Nephron (organoid): ENCODE results near the gene GADL1.
A peak's percentile ranks its signal among the peaks of the same experiment; 100 is the strongest.

Experiments
- H3K27ac Mint-ChIP-seq, 3 experiments: 2 replicates each; pipeline ENCODE4 v1.8.0; 2020; ENCODE audit warnings: mixed read lengths in 3 of 3, mild to moderate bottlenecking in 2 of 3, moderate library complexity in 1 of 3
- H3K27me3 Mint-ChIP-seq: 2 replicates; pipeline ENCODE4 v1.8.0; 2021; ENCODE audit warnings: low read depth, mild to moderate bottlenecking, moderate library complexity, mixed read lengths
- H3K36me3 Mint-ChIP-seq: 2 replicates; pipeline ENCODE4 v1.8.0; 2020; ENCODE audit warnings: low read depth, mixed read lengths
- H3K4me1 Mint-ChIP-seq: 2 replicates; pipeline ENCODE4 v1.8.0; 2020; ENCODE audit warnings: mixed read lengths
- H3K4me3 Mint-ChIP-seq, 3 experiments: 2 replicates each; pipeline ENCODE4 v1.8.0; 2020; ENCODE audit warnings: mild to moderate bottlenecking in 3 of 3, mixed read lengths in 3 of 3, moderate library complexity in 2 of 3
- H3K9me3 Mint-ChIP-seq: 2 replicates; pipeline ENCODE4 v1.8.0; 2020; ENCODE audit warnings: mixed read lengths
- TF ChIP-seq, protein P1 (sequence below), 3 experiments: fragments of 200-600 bp; sonication (generic); IDR thresholded peaks; one replicate each; pipeline ENCODE4 v1.5.0; 2021; ENCODE audit warnings: antibody characterized with exemption in 3 of 3; ENCODE audit not compliant: unreplicated experiment in 3 of 3

Gene GADL1

DNA sequence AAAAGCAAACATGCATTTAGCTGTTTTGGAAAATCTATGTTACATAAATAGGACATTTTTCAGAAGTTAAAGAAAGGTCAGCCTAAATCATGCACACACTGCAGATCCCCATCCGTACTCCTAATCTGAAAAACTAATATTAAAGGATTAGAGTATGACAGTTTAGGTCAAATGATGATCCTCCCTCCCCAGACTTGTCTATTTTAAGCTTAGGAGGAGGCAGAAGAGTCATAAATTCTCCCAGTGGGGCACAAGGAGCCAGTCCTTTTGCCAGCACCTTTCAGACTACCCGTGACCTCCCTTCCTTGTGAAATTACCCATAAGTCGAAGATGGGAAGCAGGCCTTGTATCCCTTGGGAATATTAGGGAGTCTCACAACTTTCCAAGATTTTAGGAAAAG lies 210.1 kb downstream of the GADL1 start:
- TF ChIP-seq, protein P1, sequence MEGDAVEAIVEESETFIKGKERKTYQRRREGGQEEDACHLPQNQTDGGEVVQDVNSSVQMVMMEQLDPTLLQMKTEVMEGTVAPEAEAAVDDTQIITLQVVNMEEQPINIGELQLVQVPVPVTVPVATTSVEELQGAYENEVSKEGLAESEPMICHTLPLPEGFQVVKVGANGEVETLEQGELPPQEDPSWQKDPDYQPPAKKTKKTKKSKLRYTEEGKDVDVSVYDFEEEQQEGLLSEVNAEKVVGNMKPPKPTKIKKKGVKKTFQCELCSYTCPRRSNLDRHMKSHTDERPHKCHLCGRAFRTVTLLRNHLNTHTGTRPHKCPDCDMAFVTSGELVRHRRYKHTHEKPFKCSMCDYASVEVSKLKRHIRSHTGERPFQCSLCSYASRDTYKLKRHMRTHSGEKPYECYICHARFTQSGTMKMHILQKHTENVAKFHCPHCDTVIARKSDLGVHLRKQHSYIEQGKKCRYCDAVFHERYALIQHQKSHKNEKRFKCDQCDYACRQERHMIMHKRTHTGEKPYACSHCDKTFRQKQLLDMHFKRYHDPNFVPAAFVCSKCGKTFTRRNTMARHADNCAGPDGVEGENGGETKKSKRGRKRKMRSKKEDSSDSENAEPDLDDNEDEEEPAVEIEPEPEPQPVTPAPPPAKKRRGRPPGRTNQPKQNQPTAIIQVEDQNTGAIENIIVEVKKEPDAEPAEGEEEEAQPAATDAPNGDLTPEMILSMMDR (IDR thresholded peaks at IDR 0.05; ENCODE audit: unreplicated experiment in 3 of 3), result no peak
- Mint-ChIP-seq H3K27me3 (peaks cover 7% of the 10 kb centered on the region), H3K4me3 (no peak overlapping the region), H3K36me3 (peaks cover 37% of the 10 kb centered on the region), H3K4me1 (peaks cover 87% of the 10 kb centered on the region), H3K9me3 (no peaks in the 10 kb centered on the region), H3K27ac (peak overlapping the region in 1 of 3 experiments; percentile 23)

DNA sequence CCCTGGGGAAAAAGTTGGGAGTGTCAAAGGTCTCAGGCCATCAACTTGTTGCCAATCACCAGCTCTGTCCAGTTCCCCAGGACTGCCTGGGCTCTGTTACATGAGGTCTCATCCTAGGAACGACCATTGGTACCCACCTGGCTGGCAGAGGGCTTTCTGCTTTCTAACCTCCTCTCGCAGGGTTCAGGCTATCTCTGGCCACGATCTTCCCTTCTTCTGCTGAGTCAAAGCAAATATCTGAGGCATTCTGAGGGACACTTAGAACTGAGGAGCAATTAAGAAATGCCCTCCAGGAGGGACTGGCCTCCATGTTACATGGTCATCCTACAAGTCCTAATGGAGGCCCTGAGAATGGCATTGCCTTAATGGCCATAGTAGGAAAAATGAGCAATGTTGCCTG lies 210.7 kb downstream of the GADL1 start:
- Mint-ChIP-seq H3K27me3 (peaks cover 7% of the 10 kb centered on the region), H3K9me3 (no peaks in the 10 kb centered on the region), H3K4me1 (peaks cover 85% of the 10 kb centered on the region), H3K36me3 (peaks cover 37% of the 10 kb centered on the region), H3K27ac (peak overlapping the region; percentile 20 to 74 (median 23)), H3K4me3 (no peak overlapping the region)
- TF ChIP-seq, protein P1 (IDR thresholded peaks at IDR 0.05; ENCODE audit: unreplicated experiment in 3 of 3), result no peak

DNA sequence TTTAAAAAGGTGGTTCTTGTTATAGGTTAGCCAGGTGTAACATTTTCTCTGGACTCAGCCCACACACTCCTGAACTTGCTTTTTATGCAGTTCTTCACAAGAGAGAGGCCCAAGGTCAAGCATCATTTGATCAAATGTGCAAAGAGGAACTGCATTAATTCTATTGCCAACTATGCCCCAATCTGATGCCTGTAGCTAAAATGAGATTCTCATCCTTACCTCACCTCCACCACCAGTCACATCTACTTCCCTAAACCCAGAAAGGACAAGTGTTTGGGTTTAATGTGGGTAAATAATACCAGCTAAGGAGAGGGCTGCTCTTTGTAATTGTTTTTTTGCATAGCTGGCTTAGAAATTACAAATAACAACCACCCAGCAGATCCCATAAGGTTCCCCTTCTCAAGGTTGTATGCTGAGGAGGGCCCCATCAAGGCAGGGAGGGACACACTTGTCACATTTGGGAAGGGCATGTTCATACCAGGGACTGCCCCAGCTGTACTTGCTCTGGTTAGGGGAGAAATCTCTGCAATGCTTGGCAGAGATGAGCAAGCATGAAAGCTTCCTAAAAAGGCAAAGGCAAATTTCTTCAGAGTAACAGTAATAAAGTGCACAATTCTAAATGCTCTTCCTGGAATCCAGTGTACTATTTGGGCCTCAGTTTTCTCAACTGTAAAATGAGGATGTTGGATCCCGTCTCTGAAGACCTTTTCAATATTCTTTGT lies 211.9 kb downstream of the GADL1 start:
- TF ChIP-seq, protein P1 (IDR thresholded peaks at IDR 0.05; ENCODE audit: unreplicated experiment in 3 of 3), result no peak
- Mint-ChIP-seq H3K4me3 (no peak overlapping the region), H3K27ac (peak overlapping the region; percentile 87 to 92 (median 89)), H3K27me3 (peaks cover 7% of the 10 kb centered on the region), H3K4me1 (peaks cover 73% of the 10 kb centered on the region), H3K9me3 (no peaks in the 10 kb centered on the region), H3K36me3 (peaks cover 35% of the 10 kb centered on the region)

DNA sequence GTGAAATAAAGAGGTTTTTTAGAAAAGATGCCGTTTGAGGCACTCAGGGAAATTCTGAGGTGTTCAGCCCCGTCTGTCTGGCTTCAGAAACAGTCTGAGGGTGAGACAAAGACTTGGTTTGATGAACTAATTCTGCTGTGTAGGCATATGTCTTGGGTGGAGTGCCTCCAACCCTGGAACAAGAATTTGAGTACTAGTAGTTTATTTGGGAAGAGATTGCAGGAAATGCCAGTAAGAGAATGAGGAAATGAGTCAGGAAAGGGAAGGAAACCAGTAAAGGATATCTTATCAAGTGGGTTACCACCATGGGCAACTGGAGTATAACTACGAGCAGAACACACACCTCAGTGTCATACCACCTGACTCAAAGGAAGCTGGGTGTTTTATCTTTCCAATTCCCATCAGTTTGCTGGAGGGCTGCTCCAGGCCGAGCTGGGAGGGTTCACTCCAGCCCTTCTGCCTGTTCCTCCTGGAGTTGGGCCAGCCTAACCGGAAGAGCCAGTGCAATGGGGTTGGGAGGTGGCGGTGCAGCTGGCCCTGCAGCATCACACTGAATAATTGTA lies 212.7 kb downstream of the GADL1 start:
- Mint-ChIP-seq H3K4me3 (peak overlapping the region in 1 of 3 experiments; percentile 3), H3K9me3 (no peaks in the 10 kb centered on the region), H3K36me3 (peaks cover 38% of the 10 kb centered on the region), H3K4me1 (peaks cover 74% of the 10 kb centered on the region), H3K27ac (peak overlapping the region; percentile 87 to 92 (median 89)), H3K27me3 (peaks cover 7% of the 10 kb centered on the region)
- TF ChIP-seq, protein P1 (IDR thresholded peaks at IDR 0.05; ENCODE audit: unreplicated experiment in 3 of 3), result no peak

DNA sequence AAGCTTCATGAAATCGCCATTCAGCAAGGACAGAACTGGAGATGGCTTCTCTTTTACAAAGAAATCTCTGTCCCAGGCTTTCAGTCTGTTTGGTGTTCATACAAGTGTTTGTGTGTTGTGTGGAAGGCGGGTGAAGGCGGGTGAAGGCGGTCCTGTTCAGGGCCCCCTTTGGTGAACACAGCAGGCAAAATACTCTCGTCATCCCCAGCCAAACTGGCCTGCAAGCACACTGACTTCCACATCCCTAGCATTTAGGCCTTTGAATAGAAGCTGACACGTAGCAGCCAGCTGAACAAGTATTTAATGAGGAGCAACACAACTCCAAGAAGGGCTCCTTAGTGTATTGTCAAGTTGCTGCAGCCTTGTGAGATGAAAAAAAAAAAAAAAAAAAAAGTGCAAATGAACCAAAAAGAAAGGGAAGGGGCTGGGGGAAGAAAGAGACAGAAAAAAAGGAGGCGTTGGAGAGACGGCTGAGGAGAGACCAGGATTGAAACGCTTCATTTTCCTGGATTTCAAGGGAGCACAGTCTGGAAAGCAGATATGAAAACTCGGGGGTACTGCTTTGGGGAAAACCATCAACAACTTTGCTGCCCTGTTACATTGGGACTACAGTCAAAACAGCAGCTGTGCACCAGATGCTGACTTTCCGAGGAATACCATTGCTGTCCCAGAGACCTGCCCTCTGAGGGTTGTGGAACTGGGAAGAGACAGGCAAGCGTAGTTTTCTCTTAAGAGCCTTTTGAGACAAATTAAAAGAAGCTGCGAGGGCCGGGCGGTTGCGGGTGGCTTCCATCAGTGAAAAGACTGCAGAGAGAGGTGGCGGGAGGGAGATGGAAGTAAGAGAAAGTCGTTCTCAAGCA lies 213.4 kb downstream of the GADL1 start:
- Mint-ChIP-seq H3K4me1 (peaks cover 70% of the 10 kb centered on the region), H3K27me3 (peaks cover 7% of the 10 kb centered on the region), H3K36me3 (peaks cover 42% of the 10 kb centered on the region), H3K9me3 (no peaks in the 10 kb centered on the region), H3K27ac (peak overlapping the region; percentile 87 to 92 (median 89)), H3K4me3 (peak overlapping the region; percentile 5 to 40 (median 27))
- TF ChIP-seq, protein P1 (IDR thresholded peaks at IDR 0.05; ENCODE audit: unreplicated experiment in 3 of 3), result no peak
